ENCODE measurements around the gene EPGN.

DNA sequence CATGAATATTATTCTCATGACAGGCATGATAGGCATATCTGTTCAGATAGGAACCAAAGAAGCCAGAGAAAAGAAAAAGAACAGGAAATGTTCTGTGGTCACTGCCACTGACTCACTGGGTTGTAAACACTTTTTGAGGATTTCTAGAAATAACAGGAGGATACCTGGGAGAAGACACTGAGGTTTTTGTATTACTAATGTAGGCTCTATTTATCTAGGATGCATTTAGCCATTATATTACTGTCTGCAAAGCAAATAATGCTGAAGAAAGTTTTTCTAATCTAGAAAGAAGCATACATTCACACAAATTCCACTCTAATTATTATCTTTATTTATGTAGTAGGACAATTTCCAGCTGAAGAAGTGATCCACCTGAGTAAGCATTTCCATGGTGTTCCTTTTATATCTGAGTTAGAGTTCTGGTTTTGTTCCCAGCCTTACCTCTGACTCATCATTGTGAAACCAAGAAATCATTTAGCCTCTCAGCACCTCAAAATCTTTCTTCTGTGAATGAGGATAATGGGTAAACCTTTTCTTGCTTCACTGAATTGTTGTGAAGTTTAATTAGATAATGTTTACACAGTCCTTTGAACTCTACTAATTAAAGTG lies 40.2 kb upstream of the EPGN start:
- TF ChIP-seq POLR2A (IDR thresholded peaks at IDR 0.05; ENCODE audit: low read depth, low read length) (no peak), POLR2AphosphoS5 (IDR thresholded peaks at IDR 0.05; ENCODE audit: low read depth, low read length) (no peak), TAF1 (IDR thresholded peaks at IDR 0.05; ENCODE audit: borderline replicate concordance, low read depth, low read length) (no peak)
